Epithelial cell of esophagus (primary cell): Measurements from ENCODE around the gene MRTFA.

Experiments
- DNase-seq: peaks from one replicate; pipeline ENCODE4 v3.0.0; 2010; ENCODE audit warnings: low read depth
- H3K4me3 ChIP-seq: 2 replicates; pipeline ENCODE4 v1.5.1; 2011; ENCODE audit warnings: mild to moderate bottlenecking, low read length, control low read depth
- TF ChIP-seq, protein P1 (sequence below): IDR thresholded peaks from 2 replicates; pipeline ENCODE4 v1.5.1; 2011; ENCODE audit warnings: low read depth, mild to moderate bottlenecking, low read length, control low read depth, inconsistent platforms; ENCODE audit not compliant: insufficient read depth; ENCODE audit errors: missing control alignments

The MRTFA gene

GRCh38 chr22:40416636-40417035, 219.9 kb downstream of the MRTFA start:
- no peak overlapping the region for H3K4me3 ChIP-seq
- no peak for DNase-seq
- TF ChIP-seq, protein P1, sequence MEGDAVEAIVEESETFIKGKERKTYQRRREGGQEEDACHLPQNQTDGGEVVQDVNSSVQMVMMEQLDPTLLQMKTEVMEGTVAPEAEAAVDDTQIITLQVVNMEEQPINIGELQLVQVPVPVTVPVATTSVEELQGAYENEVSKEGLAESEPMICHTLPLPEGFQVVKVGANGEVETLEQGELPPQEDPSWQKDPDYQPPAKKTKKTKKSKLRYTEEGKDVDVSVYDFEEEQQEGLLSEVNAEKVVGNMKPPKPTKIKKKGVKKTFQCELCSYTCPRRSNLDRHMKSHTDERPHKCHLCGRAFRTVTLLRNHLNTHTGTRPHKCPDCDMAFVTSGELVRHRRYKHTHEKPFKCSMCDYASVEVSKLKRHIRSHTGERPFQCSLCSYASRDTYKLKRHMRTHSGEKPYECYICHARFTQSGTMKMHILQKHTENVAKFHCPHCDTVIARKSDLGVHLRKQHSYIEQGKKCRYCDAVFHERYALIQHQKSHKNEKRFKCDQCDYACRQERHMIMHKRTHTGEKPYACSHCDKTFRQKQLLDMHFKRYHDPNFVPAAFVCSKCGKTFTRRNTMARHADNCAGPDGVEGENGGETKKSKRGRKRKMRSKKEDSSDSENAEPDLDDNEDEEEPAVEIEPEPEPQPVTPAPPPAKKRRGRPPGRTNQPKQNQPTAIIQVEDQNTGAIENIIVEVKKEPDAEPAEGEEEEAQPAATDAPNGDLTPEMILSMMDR, result no peak

DNA sequence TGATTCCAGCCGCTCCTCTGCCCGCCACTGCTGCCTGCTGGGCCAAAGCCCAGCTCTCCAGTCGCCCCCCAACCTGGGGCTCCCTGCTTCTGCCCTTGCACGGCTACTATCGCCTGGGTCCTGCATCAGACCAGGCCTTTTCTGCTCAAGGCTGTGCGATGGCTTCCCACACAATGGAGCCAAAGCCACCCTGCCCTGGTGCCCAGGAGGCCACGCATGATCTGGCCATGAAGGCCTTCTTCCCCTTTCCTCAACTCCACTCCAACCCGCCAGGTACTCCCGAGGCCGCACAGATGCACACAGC, 220.3 kb downstream of the MRTFA start:
- TF ChIP-seq, protein P1, result no peak
- no peak for DNase-seq
- H3K4me3 ChIP-seq, result no peak overlapping the region

DNA sequence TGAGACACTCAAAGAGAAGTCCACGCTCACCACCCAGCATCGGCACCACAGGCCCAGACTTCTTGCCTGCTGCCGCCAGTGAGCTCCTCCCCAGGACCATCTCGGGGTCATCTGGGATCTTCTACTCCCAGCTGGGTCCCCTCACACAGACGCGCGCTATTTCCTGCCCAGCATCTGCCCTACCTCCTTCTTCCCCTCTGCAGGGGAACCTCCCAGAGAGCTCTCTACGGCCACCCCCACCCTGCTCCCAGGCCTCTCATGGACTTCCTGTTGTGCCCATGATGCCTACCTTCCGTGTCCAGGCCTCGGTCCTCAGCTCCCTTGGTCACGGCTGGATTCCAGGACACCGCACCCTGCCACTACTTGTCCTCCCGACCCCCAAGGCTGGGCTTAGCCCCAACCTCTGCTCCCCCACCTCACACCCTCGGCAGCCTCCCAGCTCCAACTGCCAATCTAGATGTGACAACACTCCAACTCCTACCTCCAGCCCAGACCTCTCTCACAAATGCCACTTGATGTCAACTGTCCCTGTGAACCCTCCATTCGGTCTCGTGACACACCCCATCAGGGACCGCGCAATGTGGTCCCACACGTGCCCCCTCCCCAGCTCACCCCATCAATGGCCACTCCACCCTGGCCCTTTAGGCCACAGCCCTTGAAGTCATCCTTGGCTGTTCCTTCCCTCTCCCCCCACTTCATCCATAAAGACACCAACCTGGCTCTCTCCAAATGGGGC, 220.8 kb downstream of the MRTFA start:
- TF ChIP-seq, protein P1, result no peak
- DNase-seq, result no peak
- H3K4me3 ChIP-seq, result no peak overlapping the region

DNA sequence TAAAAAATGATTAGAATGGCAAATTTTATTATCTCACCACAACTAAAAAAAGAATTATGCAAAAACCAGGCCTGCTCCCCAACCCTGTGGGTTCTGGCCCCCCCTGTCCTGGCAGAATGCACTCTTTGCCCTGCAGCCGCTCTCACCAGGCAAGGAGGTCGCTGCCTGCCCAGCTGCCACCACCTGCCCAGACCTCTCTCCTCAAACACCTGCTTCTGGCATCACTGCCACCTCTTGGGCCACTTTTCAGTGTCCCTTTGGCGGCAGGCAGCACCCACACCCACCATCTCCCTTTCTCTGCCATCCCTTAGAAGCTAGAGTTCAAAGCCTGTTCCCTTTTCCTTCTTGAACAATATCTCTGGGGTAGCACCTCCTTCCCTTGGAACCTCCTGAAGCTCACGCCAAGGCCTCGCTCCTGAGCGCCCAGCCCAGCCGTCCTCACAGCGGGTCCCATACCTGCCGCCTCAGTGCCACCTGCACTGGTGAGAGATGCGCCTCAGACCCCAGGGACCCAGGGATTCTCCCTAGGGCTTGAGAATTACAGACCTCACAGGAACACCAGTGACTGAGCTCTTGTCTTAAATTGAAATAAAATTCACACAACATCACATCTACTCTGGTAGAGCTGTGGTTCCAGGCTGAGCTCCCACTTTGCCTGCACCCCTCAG, 221.5 kb downstream of the MRTFA start:
- DNase-seq, result no peak
- H3K4me3 ChIP-seq, result no peak overlapping the region
- TF ChIP-seq, protein P1, result no peak

- TF ChIP-seq, protein P1, result no peak
- peak; percentile 62 for DNase-seq
- H3K4me3 ChIP-seq, result no peak overlapping the region
Measured at GRCh38 chr22:40414311-40414710, 222.2 kb downstream of the MRTFA start.

DNA sequence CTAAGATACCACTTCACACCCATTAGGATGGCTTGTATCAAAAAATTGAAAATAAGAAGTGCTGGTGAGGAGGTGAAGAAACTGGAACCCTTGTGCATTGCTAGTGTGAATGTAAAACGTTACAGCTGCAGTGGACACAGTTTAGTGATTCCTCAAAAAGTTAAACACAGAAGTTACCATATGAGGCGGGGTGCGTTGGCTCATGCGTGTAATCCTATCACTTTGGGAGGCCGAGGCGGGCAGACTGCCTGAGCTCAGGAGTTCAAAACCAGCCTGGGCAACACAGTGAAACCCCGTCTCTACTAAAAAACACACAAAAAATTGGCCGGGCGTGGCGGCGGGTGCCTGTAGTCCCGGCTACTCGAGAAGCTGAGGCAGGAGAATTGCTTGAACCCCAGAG, 222.6 kb downstream of the MRTFA start:
- no peak overlapping the region for H3K4me3 ChIP-seq
- TF ChIP-seq, protein P1, result no peak
- no peak for DNase-seq

- TF ChIP-seq, protein P1, result no peak
- no peak for DNase-seq
- no peak overlapping the region for H3K4me3 ChIP-seq
Measured at GRCh38 chr22:40412441-40412840, 224.1 kb downstream of the MRTFA start.
